NCI-H2081 (cell line): ENCODE measurements around the gene C16orf95.
"Not testable (repeated sequence)": the region's sequence is repeated elsewhere in the genome, so short reads cannot be mapped to it uniquely, and the experiment has no call there.

Experiments
- DNase-seq, 2 experiments: peaks; one replicate each; lab custom pipeline; 2025; lab: John Stamatoyannopoulos, UW

The C16orf95 gene

DNA sequence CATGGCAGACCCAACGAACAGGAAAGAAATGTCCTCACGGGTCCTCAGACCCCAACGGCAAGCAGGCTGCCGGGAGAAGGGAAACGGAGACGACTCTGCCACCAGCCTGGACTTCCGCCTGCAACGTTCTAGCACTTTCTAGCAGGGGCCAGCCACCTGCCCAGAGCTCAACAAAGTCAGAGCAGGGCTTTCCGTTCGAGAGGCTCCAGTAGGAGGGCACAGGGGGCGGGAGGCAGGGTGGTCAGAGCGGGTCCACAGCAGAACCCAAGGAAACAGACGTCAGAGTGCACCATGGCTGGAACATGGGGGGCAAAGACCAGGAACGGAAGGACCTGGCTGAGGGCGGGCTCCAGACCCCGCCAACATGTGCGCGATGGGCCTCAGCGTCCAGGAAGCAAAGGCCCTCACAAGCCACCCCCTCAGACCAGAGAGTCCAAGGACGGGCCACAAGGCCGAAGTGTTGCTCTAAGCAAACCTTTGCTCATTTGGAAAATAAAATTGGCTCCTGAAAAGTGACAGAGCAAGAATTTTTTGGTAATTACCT lies 29.4 kb upstream of the C16orf95 start:
- DNase-seq: no peak

- no peak for DNase-seq
These were observed 28.7 kb upstream of the C16orf95 start for GRCh38 chr16:87345726-87346424.

DNA sequence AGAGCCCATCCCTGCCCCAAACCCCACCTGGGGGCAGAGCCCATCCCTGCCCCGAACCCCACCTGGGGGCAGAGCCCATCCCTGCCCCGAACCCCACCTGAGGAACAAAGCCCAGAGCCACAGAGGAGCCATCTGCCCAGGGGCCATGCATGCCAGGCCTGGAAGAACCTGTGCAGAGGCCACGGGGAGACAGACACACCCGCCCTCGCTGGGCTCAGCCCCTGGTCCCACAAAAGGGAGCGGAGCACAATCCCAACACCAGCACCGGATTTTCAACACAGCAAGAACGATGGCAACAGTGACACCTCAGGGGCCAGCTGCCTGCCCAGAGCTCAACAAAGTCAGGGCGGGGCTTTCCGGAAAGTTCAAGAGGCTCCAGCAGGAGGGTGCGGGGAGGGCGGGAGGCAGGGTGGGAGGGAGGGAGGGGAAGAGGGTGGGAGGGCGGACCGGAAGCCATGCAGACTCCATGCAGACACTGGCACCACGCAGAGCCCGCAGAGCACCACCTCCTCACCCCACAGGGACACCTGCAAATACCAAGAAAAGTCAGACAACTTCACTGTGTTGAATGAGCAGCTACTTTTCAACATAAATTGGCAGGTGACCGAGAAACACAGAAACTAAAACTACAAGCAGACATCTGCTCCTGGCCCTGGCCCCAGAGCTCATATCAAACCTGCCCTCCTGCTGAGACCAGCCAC lies 27.9 kb upstream of the C16orf95 start:
- no peak for DNase-seq

DNA sequence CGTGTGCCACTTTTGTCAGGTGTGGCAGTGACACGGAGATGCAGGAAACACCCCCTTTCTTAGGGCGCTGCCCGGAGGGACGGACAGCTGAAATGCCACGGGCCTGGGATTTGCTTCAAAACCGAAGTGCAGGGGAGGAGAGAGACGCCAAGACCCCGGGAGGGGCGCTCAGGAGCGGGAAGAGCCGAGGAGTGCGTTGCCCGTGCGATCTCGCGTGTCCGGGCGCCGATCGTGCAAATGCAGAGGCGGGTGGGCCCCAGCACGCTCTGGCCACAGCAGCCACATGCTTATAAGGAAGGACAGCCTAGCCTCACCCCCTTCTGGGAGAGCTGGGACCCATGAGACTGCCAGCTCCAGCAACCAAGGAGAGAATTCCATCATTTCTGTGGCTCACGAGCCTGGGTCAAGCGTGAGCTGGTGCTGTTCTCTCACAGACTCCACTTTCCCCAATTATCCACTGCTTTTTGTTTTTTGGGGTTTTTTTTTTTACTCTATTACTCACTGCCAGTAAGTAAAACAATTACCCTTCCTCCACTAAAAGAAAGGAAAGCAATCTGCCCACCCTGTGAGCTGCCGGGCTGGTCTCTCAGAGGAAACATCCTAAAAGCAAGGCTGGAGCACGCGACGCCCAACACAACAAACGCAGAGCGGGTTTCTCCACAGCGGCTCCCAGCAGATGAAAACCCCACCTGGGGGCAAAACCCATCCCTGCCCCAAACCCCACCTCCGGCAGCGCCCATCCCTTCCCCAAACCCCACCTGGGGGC lies 27.2 kb upstream of the C16orf95 start:
- DNase-seq: no peak

DNA sequence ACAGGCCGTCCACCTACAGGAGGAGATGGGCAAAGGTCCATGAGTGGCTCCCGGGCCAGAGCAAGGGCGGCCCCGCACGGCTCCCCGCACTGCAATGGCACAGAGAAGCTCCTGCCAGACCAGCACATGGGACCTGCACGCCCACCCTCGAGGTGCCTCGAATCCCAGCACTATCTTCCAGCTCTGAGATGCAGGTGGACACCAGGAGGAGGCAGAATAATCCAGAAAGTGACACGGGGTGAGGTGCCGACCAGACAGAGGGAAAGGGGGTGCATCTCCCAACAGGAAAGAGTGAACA lies 26.5 kb upstream of the C16orf95 start:
- DNase-seq: no peak

DNA sequence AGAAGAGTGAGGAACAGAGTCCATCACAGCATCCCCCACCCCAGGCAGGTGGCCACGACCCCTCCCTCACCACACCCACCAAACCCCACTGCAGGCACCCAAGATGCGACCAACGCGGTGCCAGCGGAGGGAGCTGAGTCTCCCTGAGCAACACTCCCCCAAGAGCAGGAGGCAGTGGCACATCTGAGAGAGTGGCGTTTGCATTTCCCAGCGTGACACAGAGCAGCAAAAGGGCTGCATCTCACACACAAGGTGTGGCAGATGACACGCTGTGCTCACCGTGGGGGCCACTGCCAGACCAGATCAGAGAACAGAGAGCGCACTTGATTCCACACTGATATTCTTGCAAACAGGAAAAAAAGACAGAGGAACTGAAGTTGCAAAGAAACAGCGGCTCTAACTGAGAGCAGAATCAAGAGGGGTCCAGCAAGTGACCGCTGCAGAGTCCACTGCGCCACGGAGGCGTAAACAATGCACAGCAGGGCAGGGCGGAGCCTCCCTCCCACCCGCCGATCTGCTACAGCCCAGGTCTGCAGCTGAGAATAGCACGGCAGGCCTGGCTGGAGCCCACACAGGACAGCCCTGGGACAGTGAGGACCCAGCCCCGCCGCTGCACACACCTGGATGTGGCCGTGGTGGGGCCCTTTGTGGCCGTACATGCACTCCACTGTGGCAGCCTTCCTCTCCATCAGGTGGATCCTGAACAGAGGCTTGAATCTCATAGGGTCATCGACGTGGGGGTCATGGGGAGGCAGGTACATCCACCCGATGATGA lies 26.0 kb upstream of the C16orf95 start:
- DNase-seq: no peak

DNA sequence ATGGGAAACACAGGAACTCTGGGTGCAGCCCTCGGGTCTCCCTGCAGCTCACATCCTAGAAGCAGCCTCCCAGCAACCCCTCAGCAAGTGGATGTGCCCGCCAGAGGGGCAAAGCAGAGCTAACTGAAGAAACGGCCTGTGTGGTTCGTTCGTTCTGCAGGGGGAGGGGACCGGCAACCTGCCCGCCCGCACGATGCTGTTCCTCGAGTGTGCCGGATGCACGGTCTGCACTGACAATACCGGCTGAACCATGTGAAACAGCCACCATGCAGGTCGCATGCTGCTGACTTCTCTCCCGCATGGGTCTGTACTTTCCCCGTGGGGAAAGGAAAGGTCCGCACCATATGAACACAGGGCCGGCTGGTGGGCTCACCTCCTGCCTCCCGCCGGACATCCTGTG lies 25.3 kb upstream of the C16orf95 start:
- no peak for DNase-seq

- no peak for DNase-seq
These were observed 23.0 kb upstream of the C16orf95 start for GRCh38 chr16:87340198-87340597.

DNA sequence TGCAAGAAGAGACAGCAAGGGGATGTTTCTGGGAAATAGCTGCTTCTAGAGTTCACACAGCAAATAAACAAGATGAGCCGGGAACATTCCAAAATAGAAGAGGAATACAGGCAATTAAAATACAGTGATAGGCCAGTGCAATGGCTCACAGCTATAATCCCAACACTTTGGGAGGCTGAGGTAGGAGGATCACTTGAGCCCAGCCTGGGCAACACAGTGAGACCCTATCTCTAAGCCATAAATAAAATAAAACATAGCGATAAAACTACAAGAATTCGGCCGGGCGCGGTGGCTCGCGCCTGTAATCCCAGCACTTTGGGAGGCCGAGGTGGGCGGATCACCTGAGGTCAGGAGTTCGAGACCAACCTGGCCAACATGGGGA lies 22.5 kb upstream of the C16orf95 start:
- DNase-seq: not testable (repeated sequence)

GRCh38 chr16:87339086-87339723 lies 22.0 kb upstream of the C16orf95 start:
- no peak for DNase-seq

DNA sequence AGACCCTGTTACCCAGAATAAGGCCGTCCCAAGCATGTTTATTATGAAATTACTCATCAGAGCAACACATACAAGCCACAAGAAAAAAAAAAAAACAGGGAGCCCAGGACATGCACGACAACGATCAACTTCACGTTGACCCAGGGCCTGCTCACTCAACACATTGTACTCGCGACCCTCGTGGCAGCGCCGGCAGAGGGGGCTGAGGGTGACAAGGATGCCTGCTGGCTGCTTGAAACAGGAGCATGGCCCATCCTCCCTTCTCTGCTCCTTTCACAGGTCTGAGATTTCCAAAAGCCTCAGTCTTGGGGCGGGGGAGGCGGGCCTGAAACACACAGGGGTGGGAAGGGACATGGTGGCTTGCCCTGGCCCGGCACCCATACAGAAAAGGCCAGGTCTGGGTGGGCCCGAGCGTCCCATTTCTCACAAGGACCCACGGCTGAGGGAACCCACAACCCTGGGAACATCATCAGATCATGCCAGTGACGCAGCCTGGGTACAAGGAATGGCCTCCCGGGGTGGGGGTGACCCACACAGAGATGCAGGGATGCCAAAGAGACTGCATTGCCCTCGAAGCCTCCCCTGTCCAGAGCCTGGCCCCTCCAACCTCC lies 21.1 kb upstream of the C16orf95 start:
- DNase-seq: no peak

- no peak for DNase-seq
These were observed 20.1 kb upstream of the C16orf95 start for GRCh38 chr16:87337262-87337771.

- no peak for DNase-seq
These were observed 19.4 kb upstream of the C16orf95 start for GRCh38 chr16:87336434-87337240.

- DNase-seq: no peak
These were observed 18.6 kb upstream of the C16orf95 start for GRCh38 chr16:87335625-87336433.

- DNase-seq: no peak
These were observed 17.7 kb upstream of the C16orf95 start for GRCh38 chr16:87334651-87335624.

DNA sequence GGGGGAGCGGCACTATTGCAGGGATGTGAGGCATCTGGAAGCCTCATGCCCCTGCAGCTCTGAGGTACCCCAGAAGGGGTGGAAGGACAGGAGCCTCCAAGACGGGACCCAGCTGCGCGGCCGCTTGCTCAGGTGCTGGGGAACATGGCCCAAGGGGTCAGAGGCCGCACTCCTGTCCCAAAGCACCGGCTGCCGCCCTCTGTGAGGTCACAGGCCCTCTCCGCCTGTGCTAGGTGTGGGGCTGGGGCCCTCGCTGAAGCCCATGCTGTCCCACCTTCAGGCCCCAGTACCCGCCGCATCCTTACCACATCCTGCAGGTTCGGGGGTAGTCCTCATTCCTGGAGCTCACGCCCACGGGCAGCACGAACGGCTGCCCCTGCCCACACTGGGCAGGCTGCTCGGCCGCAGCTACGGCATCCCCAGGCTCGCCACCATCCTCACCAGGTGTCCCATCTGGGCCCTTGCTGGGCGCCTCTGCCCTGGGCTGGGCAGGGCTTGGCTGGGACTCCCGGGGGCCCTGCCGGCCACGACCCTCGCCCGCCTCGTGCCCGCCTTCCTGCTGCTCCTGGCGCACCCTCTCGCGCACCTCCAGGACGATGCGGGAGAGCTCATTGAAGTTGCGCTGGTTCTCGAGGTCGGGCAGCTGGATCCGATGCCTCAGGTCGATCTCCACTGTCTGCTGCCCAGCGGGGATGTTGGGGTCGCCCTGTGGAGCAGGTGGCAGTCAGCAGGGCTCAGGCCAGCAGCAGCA lies 16.6 kb upstream of the C16orf95 start:
- no peak for DNase-seq

DNA sequence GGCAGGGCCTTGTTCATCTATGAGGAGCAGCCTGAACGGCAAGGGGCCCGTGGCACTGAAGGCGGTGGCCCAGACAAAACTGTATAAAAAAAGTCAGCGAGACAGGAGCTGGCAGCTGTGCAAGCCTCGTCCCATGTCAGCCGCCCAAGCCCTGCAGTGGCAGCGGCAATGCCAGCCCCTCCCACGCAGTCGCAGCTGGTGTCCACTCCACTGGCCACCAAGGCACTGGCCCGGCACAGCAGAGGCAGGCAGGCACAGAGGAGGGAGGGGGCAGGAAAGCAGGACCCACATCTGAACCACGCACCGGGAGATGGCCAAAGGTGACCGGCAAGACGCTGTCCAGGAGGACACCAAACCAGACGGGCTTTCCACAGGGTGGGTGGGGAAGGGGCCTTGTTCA lies 15.9 kb upstream of the C16orf95 start:
- no peak for DNase-seq
